Measurements from ENCODE around the gene TMEM125.

DNA sequence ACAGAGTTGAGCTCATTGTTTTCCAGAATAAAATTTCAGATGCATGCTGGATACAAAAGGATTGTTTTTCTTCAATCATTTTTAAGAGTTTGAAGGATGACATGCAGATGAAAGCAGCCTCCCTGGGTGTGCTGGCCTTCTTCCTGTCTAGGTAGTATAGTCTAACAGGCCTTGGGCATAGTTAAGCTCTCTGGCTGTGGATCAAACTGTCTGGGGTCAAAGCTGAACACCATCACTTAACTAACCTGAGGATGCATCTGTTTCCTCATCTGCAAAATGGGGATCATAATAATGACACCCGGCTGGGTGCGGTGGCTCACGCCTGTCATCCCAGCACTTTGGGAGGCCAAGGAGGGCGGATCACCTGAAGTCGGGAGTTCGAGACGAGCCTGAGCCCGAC is 25.0 kb downstream of the TMEM125 start:
- TF ChIP-seq TAF1 (IDR thresholded peaks at IDR 0.05; ENCODE audit: control insufficient read depth, extremely low read depth, insufficient read depth, low read length, severe bottlenecking) (no peak), FOXK2 (conservative IDR thresholded peaks at IDR 0.05 in 1 of 2, IDR thresholded peaks at IDR 0.05 in 1 of 2; ENCODE audit: low read depth in 2 of 2) (no peak), YY1 (IDR thresholded peaks at IDR 0.05; ENCODE audit: borderline replicate concordance in 1 of 3, control insufficient read depth in 1 of 3, extremely low read depth in 1 of 3, insufficient read depth in 3 of 3, insufficient read length in 1 of 3, insufficient replicate concordance in 2 of 3, low read depth in 1 of 3, low read length in 2 of 3) (no peak), EP300 (IDR thresholded peaks at IDR 0.05; ENCODE audit: low read length) (no peak), EZH2 (IDR thresholded peaks at IDR 0.05; ENCODE audit: borderline replicate concordance, low read depth, low read length) (no peak), POLR2AphosphoS5 (IDR thresholded peaks at IDR 0.05; ENCODE audit: control insufficient read depth, insufficient read depth, low read depth, low read length) (no peak), RFX1 (IDR thresholded peaks at IDR 0.05) (no peak), TBP (optimal IDR thresholded peaks at IDR 0.05; ENCODE audit: low read depth, low read length) (no peak), BRF1 (IDR thresholded peaks at IDR 0.05; ENCODE audit: borderline replicate concordance, extremely low read depth, insufficient read length) (no peak), POLR2A (conservative IDR thresholded peaks at IDR 0.05) (no peak), FOXK1 (CRISPR knock-in tag; IDR thresholded peaks at IDR 0.05; ENCODE audit: borderline replicate concordance) (no peak)
- TF ChIP-seq, protein P1, sequence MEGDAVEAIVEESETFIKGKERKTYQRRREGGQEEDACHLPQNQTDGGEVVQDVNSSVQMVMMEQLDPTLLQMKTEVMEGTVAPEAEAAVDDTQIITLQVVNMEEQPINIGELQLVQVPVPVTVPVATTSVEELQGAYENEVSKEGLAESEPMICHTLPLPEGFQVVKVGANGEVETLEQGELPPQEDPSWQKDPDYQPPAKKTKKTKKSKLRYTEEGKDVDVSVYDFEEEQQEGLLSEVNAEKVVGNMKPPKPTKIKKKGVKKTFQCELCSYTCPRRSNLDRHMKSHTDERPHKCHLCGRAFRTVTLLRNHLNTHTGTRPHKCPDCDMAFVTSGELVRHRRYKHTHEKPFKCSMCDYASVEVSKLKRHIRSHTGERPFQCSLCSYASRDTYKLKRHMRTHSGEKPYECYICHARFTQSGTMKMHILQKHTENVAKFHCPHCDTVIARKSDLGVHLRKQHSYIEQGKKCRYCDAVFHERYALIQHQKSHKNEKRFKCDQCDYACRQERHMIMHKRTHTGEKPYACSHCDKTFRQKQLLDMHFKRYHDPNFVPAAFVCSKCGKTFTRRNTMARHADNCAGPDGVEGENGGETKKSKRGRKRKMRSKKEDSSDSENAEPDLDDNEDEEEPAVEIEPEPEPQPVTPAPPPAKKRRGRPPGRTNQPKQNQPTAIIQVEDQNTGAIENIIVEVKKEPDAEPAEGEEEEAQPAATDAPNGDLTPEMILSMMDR (IDR thresholded peaks at IDR 0.05 in 2 of 3, conservative IDR thresholded peaks at IDR 0.05 in 1 of 3; ENCODE audit: insufficient read depth in 2 of 3, low read depth in 1 of 3, low read length in 3 of 3) = no peak
- TF ChIP-seq, protein P2, sequence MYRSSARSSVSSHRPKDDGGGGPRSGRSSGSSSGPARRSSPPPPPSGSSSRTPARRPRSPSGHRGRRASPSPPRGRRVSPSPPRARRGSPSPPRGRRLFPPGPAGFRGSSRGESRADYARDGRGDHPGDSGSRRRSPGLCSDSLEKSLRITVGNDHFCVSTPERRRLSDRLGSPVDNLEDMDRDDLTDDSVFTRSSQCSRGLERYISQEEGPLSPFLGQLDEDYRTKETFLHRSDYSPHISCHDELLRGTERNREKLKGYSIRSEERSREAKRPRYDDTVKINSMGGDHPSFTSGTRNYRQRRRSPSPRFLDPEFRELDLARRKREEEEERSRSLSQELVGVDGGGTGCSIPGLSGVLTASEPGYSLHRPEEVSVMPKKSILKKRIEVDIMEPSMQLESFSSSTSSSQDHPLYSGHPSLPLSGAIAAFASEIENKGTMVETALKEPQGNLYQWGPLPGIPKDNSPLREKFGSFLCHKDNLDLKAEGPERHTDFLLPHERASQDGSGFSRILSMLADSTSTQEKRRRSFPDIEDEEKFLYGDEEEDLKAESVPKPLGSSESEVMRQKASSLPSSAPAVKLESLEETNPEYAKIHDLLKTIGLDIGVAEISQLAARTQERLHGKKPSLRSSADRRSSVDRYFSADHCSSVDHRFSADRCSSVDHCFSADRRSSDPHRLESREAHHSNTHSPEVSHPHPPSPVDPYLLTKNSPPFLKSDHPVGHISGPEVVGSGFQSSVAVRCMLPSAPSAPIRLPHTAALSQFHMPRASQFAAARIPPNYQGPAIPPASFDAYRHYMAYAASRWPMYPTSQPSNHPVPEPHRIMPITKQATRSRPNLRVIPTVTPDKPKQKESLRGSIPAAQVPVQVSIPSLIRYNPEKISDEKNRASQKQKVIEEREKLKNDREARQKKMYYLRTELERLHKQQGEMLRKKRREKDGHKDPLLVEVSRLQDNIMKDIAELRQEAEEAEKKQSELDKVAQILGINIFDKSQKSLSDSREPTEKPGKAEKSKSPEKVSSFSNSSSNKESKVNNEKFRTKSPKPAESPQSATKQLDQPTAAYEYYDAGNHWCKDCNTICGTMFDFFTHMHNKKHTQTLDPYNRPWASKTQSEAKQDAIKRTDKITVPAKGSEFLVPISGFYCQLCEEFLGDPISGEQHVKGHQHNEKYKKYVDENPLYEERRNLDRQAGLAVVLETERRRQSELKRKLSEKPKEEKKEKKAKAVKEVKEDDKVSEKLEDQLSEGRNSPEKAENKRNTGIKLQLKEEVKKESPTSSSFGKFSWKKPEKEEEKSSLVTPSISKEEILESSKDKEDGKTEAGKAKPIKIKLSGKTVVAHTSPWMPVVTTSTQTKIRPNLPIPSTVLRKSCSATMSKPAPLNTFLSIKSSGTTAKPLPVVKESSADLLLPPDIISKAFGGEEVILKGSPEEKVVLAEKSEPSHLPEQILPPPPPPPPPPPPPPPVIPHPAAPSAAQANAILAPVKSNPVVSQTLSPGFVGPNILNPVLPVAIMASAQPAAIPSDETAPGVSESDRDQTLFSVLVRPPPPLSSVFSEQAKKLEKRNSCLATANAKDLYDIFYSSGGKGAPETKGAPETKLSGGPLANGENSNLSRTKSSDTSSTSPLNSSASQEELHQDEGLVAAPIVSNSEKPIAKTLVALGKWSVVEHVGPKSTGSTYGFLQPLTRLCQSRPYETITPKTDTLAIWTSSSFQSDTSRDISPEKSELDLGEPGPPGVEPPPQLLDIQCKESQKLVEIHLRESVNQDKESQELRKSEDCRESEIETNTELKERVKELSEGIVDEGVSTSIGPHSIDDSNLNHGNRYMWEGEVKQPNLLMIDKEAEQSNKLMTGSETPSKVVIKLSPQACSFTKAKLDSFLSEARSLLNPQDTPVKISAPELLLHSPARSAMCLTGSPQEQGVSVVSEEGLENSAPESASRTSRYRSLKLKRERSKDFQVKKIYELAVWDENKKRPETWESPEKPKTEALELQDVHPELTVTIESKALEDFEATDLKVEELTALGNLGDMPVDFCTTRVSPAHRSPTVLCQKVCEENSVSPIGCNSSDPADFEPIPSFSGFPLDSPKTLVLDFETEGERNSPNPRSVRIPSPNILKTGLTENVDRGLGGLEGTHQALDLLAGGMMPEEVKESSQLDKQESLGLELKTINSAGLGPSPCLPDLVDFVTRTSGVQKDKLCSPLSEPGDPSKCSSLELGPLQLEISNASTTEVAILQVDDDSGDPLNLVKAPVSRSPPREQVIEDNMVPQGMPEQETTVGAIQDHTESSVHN (IDR thresholded peaks at IDR 0.05; ENCODE audit: borderline replicate concordance in 1 of 2, low read depth in 1 of 2) = no peak
